ENCODE results near the gene TTLL11.

TTLL11 gene

DNA sequence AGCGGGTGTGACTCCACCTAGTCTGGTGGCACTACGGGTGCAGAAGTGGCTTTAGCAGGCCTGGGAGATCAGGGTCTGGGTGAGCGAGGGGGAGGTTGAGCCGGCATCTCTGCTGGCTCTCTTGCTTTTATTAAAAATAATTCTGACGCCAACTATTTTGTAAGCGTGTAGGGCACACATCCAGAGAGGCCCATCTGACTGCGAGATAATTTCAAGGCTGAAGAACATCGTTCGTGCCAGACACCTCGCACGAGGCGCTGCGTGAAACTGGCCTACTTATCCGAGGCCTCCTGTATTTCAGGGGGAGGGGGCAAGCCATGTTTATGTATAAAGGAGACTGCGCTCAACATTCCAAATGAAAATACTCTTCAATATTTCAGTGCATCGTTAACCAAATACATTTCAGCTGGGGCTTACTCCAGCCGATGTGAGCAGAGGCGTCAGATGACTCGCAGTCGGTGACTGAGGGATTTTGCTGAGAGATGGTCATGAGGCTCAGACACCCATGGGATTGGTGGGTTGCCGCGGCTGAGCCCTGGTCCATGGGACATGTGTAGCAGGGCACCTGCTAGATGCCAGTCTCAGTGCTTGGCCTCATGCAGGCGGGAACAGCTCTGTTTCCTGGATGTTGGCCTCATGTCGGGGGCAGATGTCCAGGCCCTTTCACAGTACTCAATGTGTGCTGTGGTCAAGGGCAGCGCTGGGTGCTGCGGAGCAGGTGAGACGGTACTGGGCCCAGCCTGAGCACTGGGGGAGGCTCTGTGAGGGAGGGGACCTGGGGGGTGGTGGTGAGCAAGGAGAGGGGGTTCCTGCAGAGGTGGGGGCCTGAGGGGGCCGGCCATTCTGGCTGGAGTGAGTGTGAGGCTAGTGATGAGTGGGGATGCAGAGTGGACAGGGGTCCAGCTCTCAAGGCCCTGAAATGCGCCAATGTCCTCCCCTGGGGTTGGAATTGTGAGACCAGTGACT is 240.2 kb downstream of the TTLL11 start:
- no peak for DNase-seq (ENCODE audit: low read depth)

DNA sequence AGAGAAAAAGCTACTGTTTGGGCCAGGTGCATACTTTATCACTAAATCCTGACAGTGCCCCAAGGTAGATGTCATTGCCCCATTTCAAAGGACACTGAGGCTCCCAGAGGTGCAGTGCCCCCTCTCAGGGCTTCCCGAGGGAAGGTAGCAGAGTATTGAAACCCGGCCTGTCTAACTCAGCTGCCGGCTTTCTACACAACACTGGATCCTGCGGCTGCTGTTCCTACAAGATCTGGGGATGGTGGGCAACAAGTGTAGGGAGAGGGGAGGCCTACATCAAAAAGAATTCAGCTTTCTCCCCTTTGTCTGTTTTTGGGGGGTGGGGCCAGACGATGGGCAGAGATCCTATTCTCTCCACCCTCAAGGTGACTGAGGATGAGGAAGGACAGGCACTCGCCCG is 240.9 kb downstream of the TTLL11 start:
- no peak for DNase-seq (ENCODE audit: low read depth)

DNA sequence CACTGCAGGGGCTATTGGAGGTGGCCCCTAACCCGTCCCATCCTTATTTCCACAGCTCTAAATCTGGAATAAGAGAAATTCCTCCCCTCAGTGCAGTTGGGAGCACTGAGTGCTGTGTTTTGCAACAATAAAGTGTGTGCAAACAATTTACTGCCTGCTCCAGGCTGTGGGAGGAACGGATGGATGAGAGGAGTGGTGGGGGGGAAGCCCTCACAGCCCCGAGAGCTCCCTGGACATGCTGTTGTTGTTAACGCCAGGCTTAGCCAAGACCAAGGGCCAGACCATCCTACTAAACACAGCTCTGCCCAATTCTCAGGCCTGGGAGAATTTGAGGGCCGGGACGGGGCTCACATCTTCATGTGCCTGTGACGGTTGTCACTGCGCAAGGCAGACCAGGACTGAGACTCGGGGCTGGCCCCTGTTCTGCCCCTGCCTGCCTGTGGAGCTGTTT is 241.4 kb downstream of the TTLL11 start:
- DNase-seq (ENCODE audit: low read depth), result no peak

DNA sequence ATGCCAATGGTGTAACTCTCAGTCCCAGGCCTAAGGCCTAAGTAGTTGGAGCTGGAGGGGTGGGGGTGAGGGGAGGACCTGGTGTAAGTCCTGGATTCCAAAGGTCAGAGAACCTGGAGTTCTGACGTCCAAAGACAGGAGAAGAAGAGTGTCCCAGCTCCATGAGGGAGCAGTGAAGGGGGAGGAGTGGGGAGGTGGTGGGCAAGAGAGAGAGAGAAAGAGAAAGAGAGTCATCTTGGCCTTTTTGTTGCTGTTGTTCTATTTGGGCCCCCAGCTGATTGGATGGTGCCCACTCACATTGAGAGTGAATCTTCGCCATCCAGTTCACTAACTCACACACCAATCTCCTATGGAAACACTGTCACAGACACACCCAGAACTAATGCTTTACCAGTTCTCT is 242.7 kb downstream of the TTLL11 start:
- no peak for DNase-seq (ENCODE audit: low read depth)

DNA sequence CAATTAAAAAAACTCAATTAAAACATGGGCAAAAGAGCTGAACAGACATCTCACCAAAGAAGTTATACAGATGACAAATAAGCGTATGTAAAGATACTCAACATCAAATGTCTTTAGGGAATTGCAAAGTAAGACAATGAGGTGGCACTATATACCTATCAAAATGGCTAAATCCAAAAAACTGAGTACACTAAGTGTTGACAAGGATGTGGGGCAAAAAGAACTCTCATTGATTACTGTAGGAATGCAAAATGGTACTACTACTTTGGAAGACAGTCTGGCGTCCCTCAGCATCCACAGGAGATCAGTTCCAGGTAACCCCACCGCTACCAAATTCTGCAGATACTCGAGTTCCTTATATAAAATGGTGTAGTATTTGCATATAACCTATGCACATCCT is 243.6 kb downstream of the TTLL11 start:
- no peak for DNase-seq (ENCODE audit: low read depth)

DNA sequence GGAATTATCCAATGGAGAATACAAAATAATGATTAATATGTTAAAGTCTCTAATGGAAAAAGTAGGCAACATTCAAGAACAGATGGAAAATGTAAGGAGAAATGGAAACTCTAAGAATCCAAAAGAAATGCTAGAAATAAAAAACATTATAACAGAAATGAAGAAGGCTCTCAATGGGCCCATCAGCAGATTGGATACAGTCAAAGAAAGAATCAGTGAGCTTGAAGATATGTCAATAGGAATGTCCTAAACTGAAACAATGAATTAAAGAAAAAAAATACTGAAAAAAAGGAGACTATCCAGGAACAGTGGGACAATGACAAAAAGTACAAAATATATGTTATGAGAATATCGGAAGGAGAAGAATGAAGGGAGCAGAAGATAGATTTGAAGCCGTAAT is 248.5 kb downstream of the TTLL11 start:
- no peak for DNase-seq (ENCODE audit: low read depth)

DNA sequence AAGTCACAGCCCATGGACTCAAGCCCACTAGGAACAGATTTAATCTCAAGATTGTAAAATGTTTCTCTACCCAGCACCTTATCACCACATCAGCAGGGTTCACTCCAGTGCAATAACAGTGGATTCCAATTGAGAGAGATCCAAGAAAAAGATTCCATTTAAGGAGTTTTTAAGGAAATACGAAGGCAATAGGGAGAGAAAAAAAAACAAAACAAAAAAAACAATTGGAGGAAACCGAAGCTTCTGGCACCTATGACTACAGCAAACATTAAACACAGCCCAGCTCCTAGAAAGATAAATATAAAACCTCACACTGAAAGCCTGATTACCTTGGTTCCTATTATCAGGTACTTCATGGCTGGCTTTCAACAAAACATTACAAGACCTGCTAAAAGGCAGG is 249.0 kb downstream of the TTLL11 start:
- DNase-seq (ENCODE audit: low read depth), result no peak

DNA sequence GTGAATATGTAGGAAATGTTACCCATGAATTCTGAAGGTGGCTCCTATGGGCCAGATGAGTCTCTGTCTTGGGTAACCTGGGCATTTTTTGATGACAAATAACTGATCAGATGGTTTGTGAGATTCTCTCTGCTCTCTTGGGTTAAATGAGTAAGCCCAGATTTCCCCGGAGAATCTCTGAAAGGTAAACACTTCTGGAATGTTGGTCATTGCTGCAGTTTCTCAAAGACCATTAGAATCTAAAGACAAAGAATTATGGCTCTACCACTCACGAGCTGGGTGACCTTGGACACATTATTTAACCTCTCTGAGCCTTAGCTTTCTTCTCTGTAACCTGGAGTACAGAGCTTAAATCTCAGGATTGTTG is 250.5 kb downstream of the TTLL11 start:
- no peak for DNase-seq (ENCODE audit: low read depth)

DNA sequence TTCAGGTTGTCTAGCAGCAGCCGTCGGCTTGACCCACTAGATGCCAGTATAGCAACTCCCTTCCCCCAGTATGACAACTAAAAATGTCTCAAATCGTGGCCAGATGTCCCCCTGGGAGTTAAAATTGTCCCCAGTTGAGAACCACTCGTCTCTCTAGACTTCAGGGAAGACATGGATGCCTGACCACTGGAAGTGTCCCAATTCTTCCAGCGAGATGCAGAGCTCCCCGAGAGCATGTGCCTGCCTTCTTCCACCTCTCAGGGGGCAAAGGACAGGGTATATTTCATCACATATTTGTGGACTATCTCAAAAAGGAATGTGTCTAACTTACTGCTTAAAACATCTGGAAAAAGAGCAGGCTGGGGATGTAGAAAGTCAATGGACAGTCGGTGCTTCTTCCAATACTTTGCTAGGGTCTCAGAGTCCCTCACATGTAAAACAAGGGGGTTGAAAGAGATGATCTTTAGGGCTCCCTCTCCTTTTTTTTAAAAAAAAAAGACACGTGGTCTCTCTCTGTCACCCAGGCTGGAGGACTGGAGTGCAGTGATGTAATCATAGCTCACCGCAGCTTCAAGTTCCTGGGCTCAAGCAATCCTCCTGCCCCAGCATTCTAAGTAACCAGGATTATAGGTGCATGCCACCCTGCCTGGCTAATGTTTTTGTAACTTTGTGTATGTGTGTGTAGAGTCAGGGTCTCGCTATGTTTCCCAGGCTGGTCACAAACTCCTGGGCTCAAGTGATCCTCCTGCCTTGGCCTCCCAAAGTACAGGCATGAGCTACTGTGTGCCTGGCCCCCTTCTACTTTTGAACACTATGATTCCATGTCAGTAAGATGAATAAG is 251.1 kb downstream of the TTLL11 start:
- DNase-seq (ENCODE audit: low read depth), result no peak

DNA sequence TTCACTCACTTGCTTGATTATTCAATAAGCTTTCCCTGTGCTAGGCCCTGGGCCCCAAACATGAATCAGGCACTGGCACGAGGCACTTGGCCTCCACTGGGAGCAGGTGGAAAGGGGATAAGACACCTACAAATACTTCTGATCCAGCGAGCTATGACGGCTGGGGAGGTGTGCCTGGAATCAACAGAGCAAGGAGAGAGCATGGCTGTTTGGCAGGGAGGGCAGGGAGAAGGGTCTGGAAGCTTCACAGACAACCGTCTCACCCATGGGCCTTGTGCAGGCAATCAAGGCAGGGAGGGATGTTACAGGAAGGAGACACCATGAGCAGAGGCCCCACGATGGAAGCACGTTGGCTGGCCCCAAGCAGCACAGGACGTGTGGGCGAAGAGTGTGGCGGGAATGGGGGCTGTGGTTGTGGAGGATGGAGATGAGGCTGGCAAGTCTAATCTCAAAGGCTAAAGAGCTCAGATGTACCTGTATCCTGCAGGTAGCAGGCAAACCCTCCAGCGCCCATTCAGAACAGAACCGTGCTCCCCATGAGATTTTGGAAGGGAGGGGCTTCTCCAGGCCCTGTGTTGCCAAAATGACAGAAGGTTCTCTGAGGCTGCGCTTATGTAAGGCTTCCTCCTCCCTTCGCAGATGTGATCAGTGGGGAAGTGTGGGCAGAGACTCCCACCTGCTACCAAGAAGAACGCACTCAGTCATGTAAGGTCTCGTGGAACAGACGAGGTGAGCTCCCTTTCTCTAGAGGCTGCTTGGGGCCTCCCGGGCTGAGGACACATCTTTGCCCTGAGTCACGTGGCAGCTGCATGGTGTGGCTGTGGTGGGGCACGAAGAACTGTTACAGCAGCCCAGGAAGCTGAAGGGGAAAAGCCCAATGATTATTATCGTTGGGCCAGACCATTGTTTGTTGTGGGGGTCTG is 252.0 kb downstream of the TTLL11 start:
- no peak for DNase-seq (ENCODE audit: low read depth)

DNA sequence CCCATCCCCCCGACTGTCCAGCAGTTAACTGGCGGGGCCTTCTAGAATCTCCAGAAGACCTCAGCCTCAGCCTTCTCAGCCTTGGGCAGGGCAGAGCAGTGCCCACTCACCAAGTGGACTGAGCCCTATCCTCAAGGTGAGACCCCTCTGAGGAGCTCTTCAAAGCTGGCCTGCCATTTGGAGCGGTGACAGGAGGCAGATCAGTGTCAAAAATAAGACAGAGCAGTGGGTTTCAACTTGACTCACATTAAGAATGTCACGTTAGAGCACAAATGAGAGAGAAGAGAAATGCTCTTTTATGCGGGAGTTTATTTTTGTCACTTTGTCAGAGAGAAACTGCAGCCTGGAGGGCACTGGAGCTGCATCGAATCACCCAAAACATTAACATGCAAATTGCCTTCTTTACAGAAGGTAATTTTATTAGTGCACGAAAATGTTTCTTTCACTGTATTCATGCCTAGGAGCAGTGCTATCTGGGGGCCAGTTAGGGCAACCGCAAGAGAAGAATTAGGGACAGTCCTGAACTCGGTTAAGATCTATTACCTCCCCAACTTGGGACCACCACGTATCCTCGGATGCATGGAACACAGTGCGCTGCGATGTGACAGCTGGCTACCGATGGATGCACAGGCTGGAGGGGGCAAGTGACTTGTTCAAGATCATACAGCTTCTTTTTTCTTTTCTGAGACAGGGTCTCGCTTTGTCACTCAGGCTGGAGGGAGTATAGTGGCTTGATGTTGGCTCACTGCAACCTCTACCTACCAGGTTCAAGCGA is 253.2 kb downstream of the TTLL11 start:
- DNase-seq (ENCODE audit: low read depth), result no peak

DNA sequence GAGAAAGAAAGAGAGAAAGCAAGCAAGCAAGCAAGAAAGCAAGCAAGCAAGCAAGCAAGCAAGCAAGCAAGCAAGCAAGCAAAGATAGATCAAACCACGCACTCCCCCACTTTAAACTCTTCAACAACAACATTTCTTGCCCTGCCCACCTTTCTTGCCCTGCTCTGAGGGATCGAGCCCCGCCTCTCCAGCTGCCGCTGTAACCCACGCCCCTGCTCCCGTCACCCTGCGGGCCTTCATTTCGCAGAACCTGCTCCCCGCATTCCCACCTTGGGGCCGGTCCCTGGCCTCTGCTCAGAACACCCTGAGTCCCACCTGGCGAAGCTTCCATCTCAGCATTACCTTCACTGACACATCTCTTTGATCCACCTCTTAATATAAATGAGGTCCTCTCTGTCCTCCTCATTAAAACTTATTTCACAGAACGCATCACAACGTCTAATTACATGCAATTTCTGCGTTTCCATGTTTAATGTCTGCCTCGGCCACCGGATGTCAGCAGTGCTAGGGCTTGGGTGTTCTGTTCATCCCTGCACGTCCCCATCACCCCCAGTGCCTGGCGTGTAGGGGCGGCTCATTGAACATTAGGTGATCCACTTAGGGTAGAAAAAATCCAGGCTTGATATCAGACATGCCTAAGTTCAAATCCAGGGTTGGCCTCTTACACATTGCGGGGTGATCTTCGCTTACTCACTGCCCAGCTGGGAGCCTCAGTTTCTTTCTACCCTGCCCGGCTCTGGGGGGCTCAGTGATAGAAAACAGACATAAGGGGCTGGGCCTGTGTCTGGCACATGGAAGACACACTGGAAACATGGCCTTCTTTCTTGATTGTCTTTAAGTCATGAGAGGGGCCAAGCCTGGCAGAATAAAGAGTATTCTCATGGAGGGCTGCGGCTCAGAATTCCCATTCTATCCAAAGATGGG is 254.1 kb downstream of the TTLL11 start:
- no peak for DNase-seq (ENCODE audit: low read depth)

DNA sequence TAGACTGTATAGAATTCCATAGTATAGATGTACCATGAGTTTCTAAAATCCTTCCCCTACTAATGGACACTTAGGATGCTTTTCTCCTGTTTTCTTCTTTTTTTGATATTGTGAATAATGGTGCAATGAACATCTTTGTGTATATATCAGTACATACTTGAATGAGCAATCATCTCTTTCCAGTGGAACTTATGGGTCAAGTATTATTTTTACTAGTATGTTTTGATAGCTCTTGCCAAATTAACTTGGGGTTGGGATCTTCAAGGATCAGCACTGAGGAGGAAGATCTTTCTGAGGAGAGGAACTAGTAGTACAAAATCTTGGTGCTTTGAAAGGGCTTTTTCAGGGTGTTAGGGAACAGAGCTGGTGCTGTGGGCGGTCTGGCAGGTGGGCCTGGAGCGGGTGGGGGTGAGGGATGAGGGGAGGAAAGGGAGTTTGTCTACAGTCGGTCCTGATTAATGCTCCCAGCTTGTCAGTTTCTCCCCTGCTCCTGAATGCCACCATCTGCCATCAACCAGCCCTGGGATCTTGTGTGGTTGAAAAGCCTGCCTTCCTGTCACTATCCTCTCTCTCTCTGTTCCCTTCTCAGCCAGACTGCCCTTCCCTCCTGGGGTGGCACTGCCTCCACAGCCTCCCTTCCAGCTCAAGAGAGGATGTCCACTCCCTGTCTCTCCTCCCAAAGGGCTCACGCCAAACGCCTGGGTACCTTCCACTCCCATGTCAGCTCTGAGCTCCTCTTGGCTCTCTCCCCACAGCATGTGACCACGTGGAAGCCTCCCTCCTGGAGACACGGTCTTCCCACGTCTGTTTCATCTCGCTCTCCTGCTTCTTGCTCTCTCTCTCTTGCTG is 255.8 kb downstream of the TTLL11 start:
- no peak for DNase-seq (ENCODE audit: low read depth)

DNA sequence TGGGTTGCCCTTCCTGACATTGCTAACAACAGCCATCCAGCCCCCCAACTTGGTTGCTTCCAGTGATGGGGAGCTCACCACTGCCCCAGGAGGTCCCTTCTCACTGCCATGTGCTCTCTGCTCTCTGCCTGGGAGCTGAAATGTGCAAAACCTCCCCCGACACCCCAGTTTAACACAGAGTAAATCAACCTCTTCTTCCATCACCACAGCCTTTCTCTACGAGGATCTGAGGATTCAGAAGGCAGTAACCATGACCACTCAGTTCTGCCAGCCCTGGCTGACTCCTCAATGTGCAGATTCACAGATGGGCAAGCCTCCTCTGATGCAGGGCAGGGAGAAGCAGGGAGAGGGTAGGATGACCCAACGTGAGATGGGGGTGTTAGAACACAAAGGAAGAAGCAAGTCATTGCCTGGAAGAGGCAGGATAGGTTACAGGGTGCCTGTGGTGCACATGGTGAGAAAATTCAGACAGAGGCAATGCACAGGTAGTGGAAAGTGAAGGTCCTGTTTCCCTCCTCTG is 256.7 kb downstream of the TTLL11 start:
- no peak for DNase-seq (ENCODE audit: low read depth)

DNA sequence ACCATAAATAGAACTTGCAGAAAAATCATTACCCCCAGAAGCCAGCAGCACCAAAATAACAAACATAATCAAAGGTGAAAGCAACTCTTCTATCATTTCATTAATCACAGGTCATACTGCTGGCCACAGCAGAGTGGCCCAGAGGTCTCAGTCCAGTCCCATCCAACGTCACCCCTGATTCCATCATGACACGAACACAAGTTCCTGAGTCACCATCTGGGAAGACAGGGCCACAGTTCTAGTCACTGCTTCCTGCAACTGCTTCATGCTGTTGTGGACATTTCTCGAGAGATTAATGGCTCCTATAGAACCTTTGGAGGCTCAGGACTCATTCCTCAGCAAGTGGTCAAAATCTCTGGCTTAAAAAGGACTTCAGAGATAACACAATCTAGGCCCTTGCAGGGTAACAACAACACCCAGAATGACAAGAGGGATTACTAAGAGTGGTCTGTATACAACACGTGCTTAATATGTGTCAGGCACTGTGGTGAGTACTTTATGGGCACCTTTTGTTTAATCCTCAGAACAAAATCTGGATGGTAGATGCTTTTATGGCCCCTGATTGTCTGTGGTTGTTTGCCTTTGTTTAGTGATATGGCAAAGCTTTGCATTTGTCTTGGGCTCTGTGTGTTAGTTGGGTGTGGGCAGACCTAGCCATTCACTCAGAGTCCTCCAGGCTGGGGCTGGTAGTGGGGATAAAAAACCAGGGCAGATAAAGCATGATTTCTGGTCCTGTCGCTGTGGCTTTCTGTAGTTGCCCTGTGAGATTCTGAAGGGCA is 257.3 kb downstream of the TTLL11 start:
- DNase-seq (ENCODE audit: low read depth), result no peak

DNA sequence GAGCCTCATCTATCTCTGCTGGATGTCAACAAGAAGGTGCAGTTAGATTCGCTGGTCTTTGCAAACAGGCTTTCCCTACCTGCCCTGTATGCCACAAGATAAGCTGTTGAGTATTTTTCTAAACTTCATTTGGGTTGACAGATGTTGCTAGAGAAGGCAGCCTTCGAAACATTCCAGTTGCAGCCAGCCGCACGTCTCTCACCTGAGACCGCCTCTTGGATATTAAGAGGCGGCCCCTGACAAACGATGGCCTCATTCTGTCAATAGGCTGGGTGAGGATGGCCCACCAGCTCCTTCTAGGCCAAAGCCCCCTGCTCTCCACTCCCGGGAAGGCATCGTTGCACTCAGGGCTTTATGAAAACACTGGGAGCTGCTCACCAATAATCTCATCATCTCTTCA is 260.0 kb downstream of the TTLL11 start:
- no peak for DNase-seq (ENCODE audit: low read depth)

DNA sequence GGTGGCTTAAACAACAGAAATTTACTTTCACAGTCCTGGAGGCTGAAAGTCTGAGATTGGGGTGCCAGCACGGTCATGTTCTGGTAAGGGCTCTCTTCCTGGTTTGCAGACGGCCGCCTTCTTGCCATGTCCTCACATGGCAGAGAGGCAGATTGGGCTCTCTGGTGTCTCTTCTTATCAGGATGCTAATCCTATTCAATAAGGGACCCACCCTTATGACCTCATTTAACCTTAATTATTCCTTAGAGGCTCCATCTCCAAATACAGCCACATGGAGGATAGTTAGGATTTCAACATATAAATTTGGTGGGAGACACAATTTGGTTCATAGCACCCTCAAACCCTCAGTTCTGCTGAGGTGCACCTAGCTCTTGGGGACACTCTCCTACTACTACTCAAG is 261.2 kb downstream of the TTLL11 start:
- DNase-seq (ENCODE audit: low read depth), result no peak

Data from activated T-cell treated with anti-CD3 and anti-CD28 coated beads for 1 hour (primary cell).